Measurements from ENCODE around the gene ZBTB7C. TPM values are rescaled to one million over a fixed set of nuclear protein-coding genes. Genes with fewer than 3 reads are reported as not detected.

The ZBTB7C gene
- total and polyA plus RNA-seq, 2 of the 8 experiments (the other 6 are each of a cell fraction or from before 2014, with no cell fraction given): 0.15 to 0.45 TPM

- POLR2A ChIA-PET (ENCODE audit: partially characterized antibody): interaction anchor here (0.6 kb wide), 1 partner anchor 172 kb away, joined by 3 read pairs; no protein-coding TSS in a partner anchor
- DNase-seq (ENCODE audit: low read depth in 1 of 2, low spot score in 2 of 2): no peak
- H3K18ac ChIP-seq (ENCODE audit: extremely low read depth, low read length): no peak overlapping the region
- H4K8ac ChIP-seq (ENCODE audit: extremely low read depth, insufficient read depth, low read length): 0 out of 2 replicates have a peak overlapping the region, but pooled peaks have one; percentile 7
- no peak overlapping the region for H2BK120ac ChIP-seq (replicated peaks; ENCODE audit: low read depth, low read length)
- H4K5ac ChIP-seq (ENCODE audit: insufficient read length, low read depth, low read length): no peak overlapping the region
- H3K4ac ChIP-seq (replicated peaks; ENCODE audit: insufficient read length, low read depth, low read length): no peak overlapping the region
- no peak for FAIRE-seq
- H3K79me1 ChIP-seq (ENCODE audit: low read depth, low read length): no peaks in the 10 kb centered on the region
- H3K23ac ChIP-seq (ENCODE audit: insufficient read length): no peak overlapping the region
- H3K56ac ChIP-seq (replicated peaks; ENCODE audit: insufficient read length, low read depth, low read length): no peak overlapping the region
- no peak overlapping the region for H2BK12ac ChIP-seq (ENCODE audit: low read depth, low read length)
- peaks cover 0 to 7% (median 4%) of the 10 kb centered on the region in 4 experiments; a peak in 4 of 7 replicates for H3K4me1 ChIP-seq (replicated peaks in 1 of 4; ENCODE audit: control insufficient read depth in 3 of 4, insufficient read depth in 4 of 4, low read length in 3 of 4)
- H3K14ac ChIP-seq (ENCODE audit: insufficient read length): no peak overlapping the region
- no peaks in the 10 kb centered on the region for H3K36me3 ChIP-seq (ENCODE audit: control insufficient read depth in 2 of 4, insufficient read depth in 4 of 4, low read length in 3 of 4)
- no peak overlapping the region for H3K27ac ChIP-seq (ENCODE audit: low read depth, low read length)
- H2AFZ ChIP-seq (ENCODE audit: low read length): no peak overlapping the region
- no peak overlapping the region for H2BK20ac ChIP-seq (ENCODE audit: low read length)
- H4K20me1 ChIP-seq (replicated peaks in 1 of 2; ENCODE audit: control insufficient read depth in 1 of 2, insufficient read depth in 2 of 2, low read length in 2 of 2): no peaks in the 10 kb centered on the region
- H3K27me3 ChIP-seq (replicated peaks in 1 of 4; ENCODE audit: control insufficient read depth in 3 of 4, extremely low read depth in 1 of 4, insufficient read depth in 3 of 4, low read length in 3 of 4): peaks cover 0 to 2% (median 0%) of the 10 kb centered on the region in 4 experiments; a peak in 2 of 7 replicates
- peaks cover 4% of the 10 kb centered on the region; the same call in 1 of the 2 replicates for H3K23me2 ChIP-seq (ENCODE audit: low read depth, low read length)
- no peak overlapping the region for H3K4me3 ChIP-seq (ENCODE audit: extremely low read depth in 1 of 4, insufficient read depth in 2 of 4, low read depth in 3 of 4, low read length in 4 of 4)
- TF ChIP-seq YY1 (IDR thresholded peaks at IDR 0.05; ENCODE audit: low read depth, low read length) (no peak), RFX5 (IDR thresholded peaks at IDR 0.05; ENCODE audit: borderline replicate concordance, low read depth, low read length) (no peak), JUN (IDR thresholded peaks at IDR 0.05; ENCODE audit: low read depth, low read length) (no peak), TCF12 (IDR thresholded peaks at IDR 0.05; ENCODE audit: low read depth, low read length) (no peak)
- no peak overlapping the region for H3K4me2 ChIP-seq (ENCODE audit: insufficient read depth in 1 of 2, low read depth in 2 of 2, low read length in 2 of 2)
- no peak overlapping the region for H2BK5ac ChIP-seq (ENCODE audit: low read depth, low read length)
- CTCF ChIA-PET (ENCODE audit: partially characterized antibody): interaction anchor here (1.2 to 2.2 kb wide), 3 partner anchors 17 to 128 kb away, joined by 3 to 9 read pairs (median 4); no protein-coding TSS in a partner anchor
- no peak overlapping the region for H3K9ac ChIP-seq (replicated peaks in 1 of 4; ENCODE audit: extremely low read depth in 1 of 4, low read depth in 3 of 4, low read length in 3 of 4)
- H2BK15ac ChIP-seq (ENCODE audit: low read length): no peak overlapping the region
- H4K91ac ChIP-seq (replicated peaks; ENCODE audit: insufficient read length, low read length): no peak overlapping the region
- no peak overlapping the region for H2AK5ac ChIP-seq (ENCODE audit: low read depth, low read length)
- 88% methylated on average over 3 of the region's 3 CpGs; no CpG with 5 or more reads in 1 of the 2 experiments for WGBS, 2 experiments (ENCODE audit: extremely low coverage in 1 of 2, insufficient coverage in 1 of 2, insufficient read length in 1 of 2, insufficient replicate concordance in 2 of 2, low coverage in 1 of 2, low lambda C conversion rate in 2 of 2, missing lambda C conversion rate in 1 of 2)
- H3K9me3 ChIP-seq (ENCODE audit: insufficient read depth in 2 of 2, low read depth in 1 of 2, low read length in 1 of 2): no peaks in the 10 kb centered on the region
- H3K79me2 ChIP-seq (ENCODE audit: control insufficient read depth in 1 of 2, insufficient read depth in 2 of 2, low read length in 2 of 2): no peaks in the 10 kb centered on the region
Measured at GRCh38 chr18:48358868-48359267, 50.3 kb downstream of the ZBTB7C start.
